ENCODE data around the gene CRYAB.

- TF ChIP-seq CTCF (IDR thresholded peaks at IDR 0.05; ENCODE audit: low read depth, low read length): no peak
- no peak for TF ChIP-seq EZH2phosphoT487 (IDR thresholded peaks at IDR 0.05; ENCODE audit: low read depth)
These were observed 22.7 kb upstream of the CRYAB start for GRCh38 chr11:111934306-111934705.

Data from OCI-LY3 (cell line).